GM20431 (cell line): Measurements from ENCODE around the gene USP26.
"Not testable (repeated sequence)": the region's sequence is repeated elsewhere in the genome, so short reads cannot be mapped to it uniquely, and the experiment has no call there.

Experiments used
- in situ Hi-C: fragments of 300-500 bp; cut with MseI, MboI; formaldehyde crosslinking; loops from one replicate; pipeline ENCODE4 v1.15.0; 2020; ENCODE audit warnings: low sequenced_read_pairs; ENCODE audit not compliant: unreplicated experiment

The USP26 gene

GRCh38 chrX:133042260-133042659, 54.6 kb downstream of the USP26 start:
- in situ Hi-C loops = no loop called here

GRCh38 chrX:133033010-133033409, 63.9 kb downstream of the USP26 start:
- in situ Hi-C loops = no loop called here

DNA sequence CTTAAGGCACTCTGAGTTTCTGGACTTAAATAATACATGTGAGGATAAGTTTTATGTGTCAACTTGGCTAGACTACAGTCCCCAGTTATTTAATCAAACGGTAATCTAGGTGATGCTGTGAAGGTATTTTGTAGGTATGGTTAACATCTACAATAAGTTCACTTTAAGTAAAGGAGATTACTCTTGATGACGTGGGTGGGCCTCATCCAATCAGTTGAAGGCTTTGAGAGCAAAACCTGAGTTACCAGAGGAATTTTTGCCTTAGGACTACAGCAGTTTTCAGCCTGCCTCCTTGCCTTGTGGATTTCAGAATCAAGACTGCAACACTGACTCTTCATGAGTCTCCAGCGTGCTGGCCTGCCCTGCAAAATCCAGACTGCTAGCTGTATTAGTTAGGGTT, 78.7 kb downstream of the USP26 start:
- in situ Hi-C loops = no loop called here

DNA sequence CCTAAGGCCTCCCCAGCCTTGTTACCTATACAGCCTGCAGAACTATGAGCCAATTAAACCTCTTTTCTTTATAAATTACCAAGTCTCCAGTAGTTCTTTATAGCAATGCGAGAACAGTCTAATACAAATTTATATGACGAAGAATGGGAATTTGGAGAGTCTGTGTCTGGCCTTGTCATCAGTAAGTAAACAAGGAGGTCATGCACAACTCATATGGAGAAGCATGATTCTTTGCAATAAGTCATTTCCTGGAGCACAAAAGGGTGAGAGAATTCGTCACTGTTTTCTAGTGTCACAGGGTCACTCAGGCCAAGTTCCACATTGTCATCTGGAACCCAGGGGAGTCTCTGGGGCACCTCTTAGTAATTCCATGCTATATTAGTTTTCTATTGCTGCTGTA, 89.5 kb downstream of the USP26 start:
- in situ Hi-C loops = no loop called here

- in situ Hi-C loops = no loop called here
Measured at GRCh38 chrX:133005616-133006015, 91.3 kb downstream of the USP26 start.

DNA sequence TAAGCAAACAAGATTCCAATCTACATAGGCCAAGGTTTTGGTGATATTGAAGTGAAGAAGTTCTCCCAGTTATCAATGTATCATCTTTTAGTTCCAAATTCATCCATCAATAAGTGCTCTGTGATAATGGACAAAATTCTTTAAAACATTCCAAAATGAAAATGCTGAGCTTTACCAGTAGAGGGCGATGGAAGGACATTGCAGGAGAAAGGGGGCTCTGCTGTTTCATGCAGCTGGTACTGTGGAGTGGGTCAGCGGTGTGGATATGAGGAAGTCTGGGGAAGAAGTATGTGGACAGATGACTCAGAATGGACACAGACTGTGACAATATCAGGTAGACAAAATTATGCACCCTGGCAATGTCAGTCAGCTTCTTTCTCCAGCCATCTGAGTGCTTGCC, 91.9 kb downstream of the USP26 start:
- in situ Hi-C loops = no loop called here

- in situ Hi-C loops = no loop called here
Measured at GRCh38 chrX:132999209-132999608, 97.7 kb downstream of the USP26 start.

GRCh38 chrX:132990835-132991234, 106.1 kb downstream of the USP26 start:
- in situ Hi-C loops = no loop called here

- in situ Hi-C loops = no loop called here
Measured at GRCh38 chrX:132986556-132986955, 110.4 kb downstream of the USP26 start.

DNA sequence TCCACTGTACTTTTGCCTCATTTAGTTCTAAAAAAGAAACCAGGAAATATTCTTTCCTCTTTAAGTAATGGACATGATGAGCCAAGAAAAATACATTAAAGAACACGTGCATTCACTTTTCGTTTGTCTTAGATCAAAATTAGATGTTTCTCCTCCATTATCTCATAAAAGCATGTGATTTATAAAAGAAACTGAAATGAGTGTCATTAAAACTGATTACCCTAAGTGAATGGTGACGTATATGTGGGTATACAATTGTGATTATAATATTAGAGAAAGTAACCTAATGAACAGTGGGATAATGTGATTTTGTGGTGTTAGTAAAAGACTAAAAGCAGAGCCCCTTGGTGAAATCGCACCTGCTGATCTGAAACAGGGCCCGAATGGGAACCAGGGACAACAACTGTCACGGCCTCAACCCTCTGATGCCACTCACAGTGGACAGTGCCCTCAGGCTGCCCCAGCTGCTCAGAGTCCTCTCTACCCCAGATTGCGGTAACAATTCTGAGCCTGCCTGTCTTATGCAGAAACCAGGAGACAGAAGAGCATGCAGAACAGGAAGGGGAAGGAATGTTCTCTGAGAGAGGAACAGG, 112.8 kb downstream of the USP26 start:
- in situ Hi-C loops = no loop called here

GRCh38 chrX:132983496-132983895, 113.4 kb downstream of the USP26 start:
- in situ Hi-C loops = no loop called here

- in situ Hi-C loops = not testable (repeated sequence)
Measured at GRCh38 chrX:132980035-132980434, 116.9 kb downstream of the USP26 start.
